Effector CD4-positive, alpha-beta T cell (primary cell): ENCODE data around the gene SFTPB.
"Not testable (repeated sequence)": the region's sequence is repeated elsewhere in the genome, so short reads cannot be mapped to it uniquely, and the experiment has no call there.

Experiments used
- DNase-seq: peaks from one replicate; pipeline ENCODE4 v3.0.0-alpha.2; 2020

Gene SFTPB

DNA sequence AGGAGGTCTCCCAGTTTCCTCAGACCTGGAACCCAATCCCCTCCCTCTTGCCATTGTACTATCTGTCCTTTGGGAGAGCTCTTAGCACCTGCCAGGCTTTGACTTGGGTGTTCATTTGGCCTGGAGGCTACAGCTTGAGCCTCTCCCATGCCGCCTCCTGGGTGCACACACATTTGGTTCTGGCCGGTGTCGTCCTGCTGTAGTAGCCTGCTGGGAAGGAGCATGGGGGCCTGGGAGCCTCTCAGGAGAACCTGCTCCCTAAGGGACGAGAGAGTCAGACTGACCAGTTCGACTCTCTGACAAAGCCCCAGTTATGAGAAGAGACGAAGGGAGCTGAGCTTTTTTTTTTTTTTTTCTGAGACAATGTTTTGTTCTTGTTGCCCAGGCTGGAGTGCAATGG is 7.4 kb upstream of the SFTPB start:
- no peak for DNase-seq

DNA sequence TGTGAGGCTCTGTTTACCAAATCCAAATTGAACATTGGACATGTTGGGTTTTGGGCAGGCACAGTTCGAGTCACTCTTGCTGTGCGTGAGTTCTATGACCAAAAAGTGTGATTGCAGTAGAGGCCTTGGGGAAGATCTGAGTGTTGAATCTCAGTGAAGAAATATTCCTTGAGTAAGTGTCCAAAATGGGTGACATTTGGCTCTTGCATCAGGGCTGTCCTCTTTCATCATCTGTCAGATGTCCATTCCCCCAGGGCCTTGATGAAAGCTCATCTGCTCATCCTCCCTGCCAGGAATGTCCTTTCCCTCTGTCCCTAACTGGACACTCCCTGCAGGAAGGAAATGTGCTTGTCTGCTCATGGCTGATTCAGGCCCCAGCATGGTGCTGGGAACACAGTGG is 6.4 kb upstream of the SFTPB start:
- DNase-seq: no peak

DNA sequence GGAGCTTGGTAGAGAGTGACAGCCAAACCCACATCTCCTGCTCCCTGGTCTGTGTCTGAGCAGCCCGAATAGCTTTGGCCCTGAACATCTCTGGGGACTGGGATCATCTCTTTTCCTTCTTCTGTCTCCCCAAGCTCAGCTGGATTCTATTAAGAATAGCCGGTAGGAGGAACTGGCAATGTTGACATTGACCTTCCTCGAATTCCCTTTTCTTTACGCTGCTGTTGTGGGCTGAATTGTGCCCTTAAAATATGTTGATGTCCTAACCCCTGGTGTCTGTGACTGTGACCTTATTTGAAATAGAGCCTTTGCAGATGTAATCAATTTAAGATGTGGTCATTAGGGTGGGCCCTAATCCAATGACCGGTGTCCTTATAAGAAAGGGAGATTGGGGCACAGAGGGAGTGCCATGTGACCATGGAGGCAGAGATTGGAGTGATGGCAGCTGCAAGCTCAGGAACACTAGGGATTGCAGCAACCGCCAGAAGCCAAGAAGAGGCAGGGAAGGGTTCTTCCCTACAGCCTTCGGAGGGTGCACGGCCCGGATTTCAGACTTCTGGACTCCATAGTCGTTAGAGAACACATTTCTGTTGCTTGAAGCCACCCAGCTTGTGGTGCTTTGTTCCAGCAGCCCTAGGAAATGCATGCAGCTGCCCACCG is 5.8 kb upstream of the SFTPB start:
- no peak for DNase-seq

DNA sequence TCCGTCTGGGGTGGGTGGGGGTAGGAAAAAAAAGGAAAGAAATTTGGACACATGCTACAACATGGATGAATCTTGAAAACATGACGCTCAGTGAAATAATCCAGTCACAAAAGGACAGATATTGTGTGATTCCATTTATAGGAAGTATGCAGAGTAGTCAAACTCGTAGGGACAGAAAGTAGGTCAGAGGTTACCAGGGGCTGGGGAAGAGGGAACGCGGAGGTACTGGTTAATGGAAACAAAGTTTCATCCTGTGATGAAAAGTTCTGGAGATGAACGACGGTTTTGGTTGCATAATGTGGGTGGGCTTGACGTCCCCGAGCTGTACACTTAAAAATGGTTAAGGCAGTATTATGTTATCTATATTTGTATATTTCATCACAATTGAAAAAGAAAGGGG is 4.5 kb upstream of the SFTPB start:
- DNase-seq: no peak

DNA sequence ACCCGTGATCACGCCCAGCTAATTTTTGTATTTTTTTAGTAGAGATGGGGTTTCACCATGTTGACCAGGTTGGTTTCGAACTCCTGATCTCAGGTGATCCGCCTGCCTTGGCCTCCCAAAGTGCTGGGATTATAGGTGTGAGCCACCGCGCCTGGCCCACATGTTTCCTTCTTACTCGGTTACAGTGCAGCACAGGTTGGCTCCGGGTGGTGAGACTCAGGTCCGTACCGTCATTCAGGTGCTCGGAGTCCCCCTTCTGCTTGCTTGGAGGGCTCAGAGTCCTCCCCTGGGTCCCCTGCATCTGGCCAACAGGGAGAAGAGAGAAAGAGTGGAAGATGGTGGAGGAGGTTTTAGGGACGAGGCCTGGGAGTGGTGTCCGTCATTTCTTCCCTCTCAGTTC is 2.4 kb upstream of the SFTPB start:
- DNase-seq: not testable (repeated sequence)

DNA sequence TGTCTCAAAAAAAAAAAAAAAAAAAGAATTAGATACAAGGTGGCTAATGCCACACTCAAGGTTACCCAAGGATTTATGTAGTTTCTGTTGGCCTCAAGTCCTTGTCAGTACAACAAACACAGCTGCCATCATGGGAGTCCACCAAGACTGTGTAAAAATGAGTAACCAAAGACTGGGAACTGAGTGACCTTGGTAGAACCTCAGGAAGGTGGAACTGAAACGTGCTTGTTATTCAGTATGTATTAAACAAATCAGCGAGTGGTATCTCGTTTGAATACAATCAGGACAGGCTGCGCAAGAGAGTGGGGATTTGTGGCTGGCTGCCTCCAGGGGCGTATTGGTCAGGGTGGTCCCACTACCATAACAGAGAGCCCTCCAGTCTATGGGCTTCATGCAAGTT is 1.6 kb upstream of the SFTPB start:
- DNase-seq: no peak

DNA sequence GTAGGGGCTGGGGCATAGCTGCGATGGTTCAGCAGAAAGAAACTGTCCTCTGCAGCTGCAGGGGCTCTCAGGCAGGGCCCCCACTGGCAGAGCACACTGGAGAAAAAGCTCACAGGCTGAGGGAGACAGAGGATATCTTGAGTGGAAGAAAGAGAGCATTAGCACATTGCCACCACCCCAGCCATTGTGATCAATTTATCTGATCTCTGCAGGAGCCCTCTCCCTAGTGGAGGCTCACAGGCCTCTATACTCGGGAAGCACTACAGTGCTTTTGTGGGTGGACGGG is 801 bp upstream of the SFTPB start:
- DNase-seq: no peak

DNA sequence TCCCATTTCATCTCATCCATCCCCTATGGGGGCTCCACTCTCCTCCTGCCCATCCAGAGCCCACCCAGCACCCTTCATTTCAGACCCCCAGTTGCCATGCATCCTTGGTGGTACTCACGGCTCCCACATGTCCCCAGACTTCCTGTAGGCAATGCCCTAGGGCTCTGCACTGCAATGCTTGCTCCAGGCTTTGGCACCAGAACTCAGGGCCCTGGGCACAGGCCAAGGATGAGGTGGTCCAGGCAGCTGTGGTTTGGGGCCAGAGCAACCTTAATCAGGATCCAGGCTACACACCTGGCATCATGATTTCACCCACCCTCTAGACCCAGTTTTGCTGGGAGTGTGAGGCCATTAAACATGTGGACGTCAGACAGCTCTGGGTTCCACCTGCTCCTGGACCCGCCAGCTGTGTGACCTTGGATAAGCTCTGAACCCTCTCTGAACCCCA is 414 bp downstream of the SFTPB start:
- no peak for DNase-seq

DNA sequence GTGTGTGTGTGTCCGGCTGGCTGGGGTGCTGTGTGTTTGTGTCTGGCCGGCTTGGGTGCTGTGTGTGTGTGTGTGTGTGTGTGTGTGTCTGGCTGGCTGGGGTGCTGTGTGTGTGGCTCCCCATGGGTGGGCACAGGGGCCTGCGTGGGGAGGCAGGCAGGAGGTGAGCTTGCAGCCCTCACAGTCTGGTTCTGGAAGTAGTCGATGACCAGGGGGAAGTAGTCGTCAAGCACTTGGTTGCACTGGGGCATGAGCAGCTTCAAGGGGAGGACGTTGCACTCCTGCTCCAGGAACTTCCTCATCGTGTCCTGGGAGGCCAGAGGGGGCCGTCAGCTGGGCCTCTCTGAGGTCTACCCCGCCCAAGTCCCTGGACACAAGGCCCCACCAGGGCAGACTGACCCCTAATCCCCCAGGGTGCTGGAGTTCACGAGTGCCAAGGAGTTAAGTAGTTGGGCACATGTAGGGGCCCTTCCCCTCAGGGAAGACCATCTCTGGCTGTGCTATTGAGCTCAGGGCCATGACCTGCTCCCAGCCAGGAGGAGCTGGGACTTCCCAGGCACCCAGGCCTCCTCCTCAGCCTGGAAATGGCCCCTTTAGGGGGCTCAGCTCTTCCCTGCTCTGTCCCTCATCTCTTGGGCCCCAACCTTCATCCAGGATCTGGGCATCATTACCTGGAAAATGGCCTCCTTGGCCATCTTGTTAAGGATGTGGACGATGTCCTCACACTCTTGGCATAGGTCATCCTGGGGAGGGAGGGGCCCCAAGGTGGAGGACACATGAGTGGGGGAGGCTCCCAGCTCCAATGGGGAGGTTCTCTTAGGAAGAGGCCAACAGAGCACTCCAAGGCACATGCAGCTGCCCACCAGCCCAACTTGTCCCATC is 1.3 kb downstream of the SFTPB start:
- no peak for DNase-seq

DNA sequence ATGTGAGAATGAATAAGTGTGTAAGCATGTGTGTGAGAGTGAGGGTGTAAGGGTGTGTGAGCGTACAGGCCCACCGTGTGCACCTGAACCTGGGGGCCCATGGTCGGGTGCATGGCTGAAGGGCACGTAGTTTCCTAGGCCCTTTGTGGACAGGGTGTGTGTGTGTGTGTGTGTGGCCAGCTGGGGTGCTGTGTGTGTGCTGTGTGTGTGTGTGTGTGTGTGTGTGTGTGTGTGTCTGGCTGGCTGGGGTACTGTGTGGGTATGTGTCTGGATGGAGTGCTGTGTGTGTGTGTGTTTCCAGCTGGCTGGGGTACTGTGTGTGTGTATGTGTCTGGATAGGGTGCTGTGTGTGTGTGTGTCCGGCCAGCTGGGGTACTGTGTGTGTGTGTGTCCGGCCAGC is 2.0 kb downstream of the SFTPB start:
- DNase-seq: no peak

DNA sequence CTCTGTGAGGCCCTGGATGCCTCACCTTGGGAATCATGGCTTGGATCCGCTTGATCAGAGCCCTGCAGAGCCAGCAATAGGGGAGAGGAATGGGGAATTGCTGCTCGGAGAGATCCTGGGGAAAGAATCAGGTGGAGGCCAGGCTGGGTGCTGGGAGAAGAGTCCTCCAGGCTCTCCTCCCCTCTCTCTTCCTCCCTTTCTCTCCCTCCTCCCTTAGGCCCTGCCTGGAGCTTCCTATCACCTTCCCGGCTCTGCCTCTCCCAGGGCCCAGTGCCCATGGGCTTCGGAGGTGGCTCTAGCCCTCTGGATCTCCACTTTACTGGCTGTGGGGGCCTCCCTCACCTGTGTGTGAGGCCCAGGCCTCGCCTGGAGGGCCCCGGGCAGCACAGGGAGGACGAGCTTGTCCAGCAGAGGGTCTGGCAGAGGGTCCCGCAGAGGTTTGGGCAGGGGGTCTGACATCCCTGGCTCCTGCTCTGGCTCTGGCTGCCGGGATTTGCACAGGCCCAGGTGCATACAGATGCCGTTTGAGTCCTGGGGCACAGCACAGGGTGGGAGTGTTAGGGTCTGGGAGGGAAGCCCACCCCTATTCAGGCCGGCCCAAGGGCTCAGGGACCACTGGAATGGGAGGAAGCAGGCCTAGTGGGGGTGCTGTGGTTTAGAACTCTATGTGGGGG is 2.6 kb downstream of the SFTPB start:
- no peak for DNase-seq

DNA sequence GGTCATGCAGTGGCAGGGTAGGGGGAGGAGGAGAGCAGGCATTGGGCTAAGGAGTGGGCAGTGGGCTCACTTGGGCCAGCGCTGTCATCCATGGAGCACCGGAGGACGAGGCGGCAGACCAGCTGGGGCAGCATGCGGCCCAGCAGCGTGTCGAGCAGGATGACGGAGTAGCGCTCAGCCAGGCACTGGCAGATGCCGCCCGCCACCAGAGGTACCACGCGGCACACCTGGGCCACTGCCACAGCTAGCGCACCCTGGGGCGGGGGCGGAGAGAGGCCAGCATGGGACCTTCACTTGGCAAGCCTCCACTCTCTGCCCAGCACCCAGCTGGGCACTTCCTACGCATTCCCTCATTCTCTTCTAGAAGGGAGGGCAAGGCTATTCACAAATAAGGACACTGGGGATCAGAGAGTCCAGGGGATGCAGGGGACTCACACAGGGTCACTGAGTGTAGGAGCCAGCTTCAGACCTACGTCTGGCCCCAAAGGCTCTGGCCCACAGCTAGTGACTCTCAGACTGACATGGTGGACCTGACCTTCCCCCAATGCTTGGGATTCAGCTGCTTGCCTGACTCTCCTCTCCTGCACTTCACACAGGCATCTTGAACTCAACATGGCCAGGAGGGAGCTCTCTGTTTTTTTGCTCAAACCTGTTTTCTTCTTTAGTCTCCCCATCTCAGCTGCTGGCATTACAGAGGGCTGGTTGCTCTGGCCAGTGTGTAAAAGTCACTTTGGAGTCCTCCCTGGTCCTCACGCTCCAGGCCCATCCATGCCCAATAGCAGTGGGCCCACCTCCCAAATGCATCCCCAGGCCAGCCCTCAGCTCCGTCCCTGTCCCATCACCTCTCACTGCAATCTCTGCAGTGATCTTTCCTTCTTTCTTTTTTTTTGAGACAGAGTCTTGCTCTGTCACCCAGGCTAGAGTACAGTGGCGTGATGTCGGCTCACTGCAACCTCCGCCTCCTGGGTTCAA is 4.1 kb downstream of the SFTPB start:
- no peak for DNase-seq

DNA sequence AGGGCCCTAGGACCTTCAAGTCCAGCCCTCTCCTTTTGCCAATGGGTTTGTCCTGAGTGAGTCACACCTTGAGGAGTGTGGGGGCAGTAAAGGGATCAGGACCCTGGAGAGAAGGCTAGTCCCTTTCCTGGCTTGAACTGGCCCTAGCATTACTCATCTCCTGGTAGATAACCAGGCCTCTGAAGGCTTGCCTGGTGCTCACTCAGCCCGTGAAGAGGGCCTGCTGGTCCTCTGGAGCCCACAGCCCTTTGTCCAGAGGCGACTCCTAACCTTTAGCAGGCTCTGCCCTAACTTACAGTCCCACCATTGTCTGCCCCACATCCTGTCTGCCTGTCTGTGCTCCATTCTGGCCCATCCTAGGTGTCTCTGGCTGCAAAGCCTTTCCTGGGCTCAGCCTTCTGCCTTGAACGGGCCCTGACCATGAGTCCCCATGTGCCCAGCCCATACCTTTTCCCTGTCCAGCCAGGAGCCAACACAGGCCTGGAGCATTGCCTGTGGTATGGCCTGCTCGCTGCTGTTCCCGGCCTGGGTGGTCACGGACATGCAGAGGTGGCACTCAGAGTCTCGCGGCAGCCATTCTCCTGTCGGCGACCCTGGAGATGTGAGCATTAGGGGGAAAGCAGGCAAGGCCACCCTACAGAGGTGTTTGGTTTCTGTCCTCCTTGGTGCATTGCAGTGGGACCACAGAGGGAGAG is 5.0 kb downstream of the SFTPB start:
- no peak for DNase-seq

DNA sequence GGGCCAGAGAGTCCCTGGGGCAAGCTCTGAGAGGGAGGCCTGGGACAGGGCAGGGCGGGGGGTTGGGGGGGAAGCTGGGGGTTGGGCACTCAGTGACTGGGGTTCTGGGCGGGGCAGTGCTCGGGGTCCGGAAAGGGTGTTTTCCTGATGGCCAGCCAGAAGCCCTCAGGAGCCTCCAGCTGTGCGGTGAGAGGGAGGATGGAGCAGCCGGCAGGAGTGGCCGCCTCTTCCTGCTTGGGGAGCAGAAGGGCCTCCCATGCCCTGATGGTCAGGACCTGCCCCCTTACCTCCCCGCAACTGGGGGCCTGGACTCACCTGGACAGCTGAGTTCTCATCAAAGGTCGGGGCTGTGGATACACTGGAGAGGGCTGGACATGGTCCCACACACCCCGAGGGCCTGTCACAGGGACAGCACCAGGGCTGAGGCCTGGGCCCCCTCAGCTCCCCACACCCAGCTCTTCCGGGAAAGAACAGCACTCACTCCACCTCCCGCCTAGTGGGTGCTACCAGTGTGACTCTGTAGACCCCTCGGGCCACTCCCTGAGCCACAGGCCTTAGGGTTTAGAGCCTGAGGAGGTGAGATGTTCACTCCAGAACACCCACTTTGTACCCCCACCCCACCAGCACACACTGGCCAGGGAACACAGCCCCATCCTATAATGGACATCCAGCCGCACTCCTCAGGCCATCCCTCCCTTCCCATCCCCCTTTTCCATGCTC is 6.7 kb downstream of the SFTPB start:
- DNase-seq: no peak

DNA sequence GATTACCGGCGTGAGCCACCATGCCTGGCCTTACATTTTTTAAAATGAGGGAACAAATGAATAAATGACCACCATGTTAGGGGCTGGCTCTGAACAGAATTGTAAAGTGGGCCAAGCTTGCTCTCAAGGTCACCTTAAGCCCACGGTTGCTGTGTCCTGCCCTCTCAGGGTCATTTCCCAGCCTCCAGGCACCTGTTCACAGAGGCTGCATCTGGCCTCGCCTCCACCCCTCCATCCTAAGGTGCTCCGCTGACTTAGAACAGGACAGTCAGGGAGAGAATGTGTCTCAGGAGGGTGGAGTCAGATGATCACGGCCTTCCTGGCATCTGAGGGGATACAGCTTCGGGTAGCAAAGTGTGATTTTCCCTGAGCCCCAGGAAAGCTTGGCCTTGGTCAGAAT is 7.3 kb downstream of the SFTPB start:
- no peak for DNase-seq

DNA sequence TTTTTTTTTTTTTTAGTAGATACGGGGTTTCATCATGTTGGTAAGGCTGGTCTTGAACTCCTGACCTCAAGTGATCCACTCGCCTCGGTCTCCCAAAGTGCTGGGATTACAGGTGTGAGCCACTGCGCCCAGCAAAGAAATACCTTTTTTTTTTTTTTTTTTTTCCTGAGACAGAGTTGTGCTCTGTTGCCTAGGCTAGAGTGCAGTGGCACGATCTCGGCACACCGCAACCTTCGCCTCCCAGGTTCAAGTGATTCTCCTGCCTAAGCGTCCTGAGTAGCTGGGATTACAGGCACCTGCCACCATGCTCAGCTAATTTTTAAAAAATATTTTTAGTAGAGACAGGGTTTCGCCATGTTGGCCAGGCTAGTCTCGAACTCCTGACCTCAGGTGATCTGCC is 7.7 kb downstream of the SFTPB start:
- not testable (repeated sequence) for DNase-seq

DNA sequence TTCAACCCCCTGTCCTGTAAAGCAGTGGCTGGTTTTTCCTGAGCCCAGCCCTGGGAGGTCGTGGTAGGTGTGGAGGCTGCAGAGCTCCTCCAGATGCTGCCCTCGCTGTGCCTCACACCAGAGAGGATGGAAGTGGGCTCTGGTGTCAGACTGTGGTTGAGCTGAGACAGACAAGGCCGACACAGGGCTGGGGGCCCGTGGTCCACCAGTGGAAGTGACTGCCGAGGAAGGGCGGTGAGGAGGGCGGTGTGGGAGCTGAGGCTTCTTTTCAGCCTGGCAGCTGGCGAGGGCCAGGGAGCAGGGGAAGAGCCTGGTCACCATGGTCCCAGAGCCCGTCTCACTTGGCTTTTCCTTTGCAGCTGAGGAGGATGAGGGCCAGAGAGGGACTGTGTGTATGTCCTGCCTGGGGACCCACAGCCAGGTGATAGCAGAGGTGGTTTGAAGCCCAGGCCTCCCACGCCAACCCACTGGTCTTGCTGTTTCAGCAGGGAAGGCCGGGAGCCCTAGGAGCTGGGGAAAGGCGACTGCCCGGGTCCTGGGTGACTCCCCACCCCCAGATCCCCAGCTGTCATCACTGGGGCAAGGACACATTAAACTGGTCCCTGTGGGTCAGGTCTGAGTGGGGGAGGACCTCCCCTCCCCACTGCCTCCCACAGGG is 8.5 kb downstream of the SFTPB start:
- no peak for DNase-seq

DNA sequence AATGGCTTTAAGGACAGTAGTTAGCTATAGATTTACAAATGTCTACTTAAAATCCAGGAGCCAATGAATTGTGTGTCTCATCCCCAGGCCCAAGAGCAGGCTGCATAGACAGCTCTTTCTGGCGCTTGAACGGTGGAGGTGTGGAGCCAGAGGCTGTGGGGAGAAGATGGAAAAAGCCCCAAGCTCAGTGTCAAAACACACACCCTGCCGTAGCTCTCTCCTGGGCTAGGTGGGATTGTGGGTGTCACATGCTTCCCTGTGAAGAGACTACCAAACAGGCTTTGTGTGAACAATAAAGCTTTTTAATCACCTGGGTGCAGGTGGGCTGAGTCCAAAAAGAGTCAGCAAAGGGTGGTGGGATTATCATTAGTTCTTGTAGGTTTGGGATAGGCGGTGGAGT is 10.6 kb downstream of the SFTPB start:
- not testable (repeated sequence) for DNase-seq

DNA sequence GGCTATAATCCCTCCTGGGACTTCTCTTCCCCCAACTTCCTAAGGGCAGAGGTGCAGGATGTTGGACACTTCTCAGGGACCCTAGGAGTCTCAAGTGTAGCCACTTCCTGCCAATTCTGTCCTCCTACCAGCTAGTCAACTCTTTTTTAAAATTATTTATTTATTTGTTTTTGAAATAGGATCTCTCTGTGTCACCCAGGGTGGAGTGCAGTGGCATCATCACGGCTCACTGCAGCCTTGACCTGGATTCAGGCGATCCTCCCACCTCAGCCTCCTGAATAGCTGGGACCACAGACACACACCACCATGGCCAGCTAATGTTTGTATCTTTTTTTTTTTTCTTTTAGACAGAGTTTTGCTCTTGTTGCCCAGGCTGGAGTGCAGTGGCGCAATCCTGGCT is 11.5 kb downstream of the SFTPB start:
- DNase-seq: no peak

DNA sequence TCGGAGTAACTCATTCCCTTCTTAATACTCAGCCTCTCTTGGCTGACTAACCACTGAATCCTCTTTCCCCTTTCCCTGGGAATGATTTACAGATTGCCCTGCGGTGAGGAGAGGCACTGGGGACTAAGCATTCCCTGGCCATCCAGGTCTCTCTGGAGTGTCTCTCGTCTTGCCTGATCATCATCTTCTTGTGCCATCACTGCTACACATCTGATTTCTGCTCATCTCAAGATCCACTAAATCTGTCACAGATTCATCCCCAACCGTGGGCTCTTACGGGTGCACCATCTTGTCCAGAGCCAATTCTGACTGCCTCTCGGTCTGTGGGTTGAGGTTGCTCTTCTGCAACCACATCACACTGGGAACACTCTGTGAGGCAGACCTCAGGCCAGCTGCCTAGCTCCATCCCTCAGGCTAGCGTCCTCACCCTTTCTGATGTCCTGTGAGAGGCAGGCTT is 12.0 kb downstream of the SFTPB start:
- no peak for DNase-seq

DNA sequence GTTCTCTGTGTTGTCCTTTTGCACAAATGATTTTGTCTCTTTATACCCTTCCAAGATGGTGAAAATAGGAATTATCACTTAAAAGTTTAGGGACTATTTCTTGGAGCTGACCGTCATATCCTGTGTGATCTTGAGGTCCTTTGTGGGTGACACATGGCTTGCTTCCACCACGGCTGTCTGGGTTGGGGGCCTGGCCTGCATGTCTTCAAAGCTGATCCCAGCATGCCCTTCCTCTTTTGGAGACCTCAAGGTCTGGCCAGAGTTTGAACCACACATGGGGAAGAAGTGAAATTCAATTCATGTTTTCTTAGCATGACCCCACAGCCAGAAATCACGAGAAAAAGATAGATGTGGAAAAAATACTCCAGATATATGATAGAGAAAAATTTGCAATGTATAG is 14.0 kb downstream of the SFTPB start:
- no peak for DNase-seq
